CD4-positive, CD25-positive, alpha-beta regulatory T cell (primary cell): ENCODE results near the gene ORAI2. TPM values are rescaled to one million over a fixed set of nuclear protein-coding genes. Genes with fewer than 3 reads are reported as not detected.
"Not testable (repeated sequence)": the region's sequence is repeated elsewhere in the genome, so short reads cannot be mapped to it uniquely, and the experiment has no call there.

Experiments used
- ATAC-seq, 2 donors: fragments of 150-1000 bp; cut with Tn5 transposase; one replicate each; pipeline ENCODE4 v1.10.0; 2021; ENCODE audit warnings: low read depth in 2 of 2, moderate number of reproducible peaks in 2 of 2, moderate library complexity in 1 of 2
- DNase-seq, 3 donors: peaks; one replicate each; pipeline versions ENCODE4 v3.0.0 to v3.0.0-alpha.2; 2012 to 2022; ENCODE audit warnings: mixed read lengths in 1 of 3
- H3K27ac ChIP-seq: one replicate; pipeline ENCODE4 v1.7.0; 2013; ENCODE audit warnings: mild to moderate bottlenecking, low read length; ENCODE audit not compliant: insufficient read depth, poor library complexity, severe bottlenecking
- H3K27me3 ChIP-seq: one replicate; pipeline ENCODE4 v1.7.0; 2013; ENCODE audit warnings: low read length; ENCODE audit not compliant: control insufficient read depth, insufficient read depth
- H3K36me3 ChIP-seq: one replicate; pipeline ENCODE4 v1.7.0; 2013; ENCODE audit warnings: mild to moderate bottlenecking, low read length, moderate library complexity; ENCODE audit not compliant: control insufficient read depth, insufficient read depth
- H3K4me1 ChIP-seq: 2 replicates; pipeline ENCODE4 v1.7.0; 2013; ENCODE audit warnings: mild to moderate bottlenecking, low read length; ENCODE audit not compliant: insufficient read depth, control insufficient read depth, poor library complexity, severe bottlenecking
- H3K4me3 ChIP-seq: one replicate; pipeline ENCODE4 v1.7.0; 2013; ENCODE audit warnings: low read depth, mild to moderate bottlenecking, low read length, moderate library complexity
- H3K9me3 ChIP-seq, 2 experiments: 1 replicate in 1 of 2; 2 replicates in 1 of 2; pipeline ENCODE4 v1.7.0; 2013; ENCODE audit warnings: low read length in 2 of 2, mild to moderate bottlenecking in 1 of 2, moderate library complexity in 1 of 2; ENCODE audit not compliant: control insufficient read depth in 2 of 2
- H3K27ac Mint-ChIP-seq, 3 donors: one replicate each; pipeline ENCODE4 v1.8.0; 2020 to 2022; ENCODE audit warnings: mild to moderate bottlenecking in 3 of 3, mixed read lengths in 3 of 3, moderate library complexity in 2 of 3
- H3K27me3 Mint-ChIP-seq: one replicate; pipeline ENCODE4 v1.8.0; 2022; ENCODE audit warnings: mild to moderate bottlenecking, mixed read lengths
- H3K36me3 Mint-ChIP-seq: one replicate; pipeline ENCODE4 v1.8.0; 2020; ENCODE audit warnings: mixed read lengths
- H3K4me1 Mint-ChIP-seq, 4 donors: one replicate each; pipeline ENCODE4 v1.8.0; 2020 to 2022; ENCODE audit warnings: mixed read lengths in 4 of 4, mild to moderate bottlenecking in 1 of 4
- H3K4me3 Mint-ChIP-seq, 4 donors: one replicate each; pipeline ENCODE4 v1.8.0; 2020 to 2022; ENCODE audit warnings: mild to moderate bottlenecking in 4 of 4, mixed read lengths in 4 of 4, moderate library complexity in 3 of 4
- H3K9me3 Mint-ChIP-seq, 7 donors: one replicate each; pipeline ENCODE4 v1.8.0; 2020 to 2022; ENCODE audit warnings: mixed read lengths in 7 of 7, mild to moderate bottlenecking in 3 of 7, moderate library complexity in 2 of 7
- polyA plus RNA-seq, 4 donors: library from polyadenylated mRNA; unstranded; fragments of 300-500 nt; fragmentation: Illumina TruSeq; gene quantifications; one replicate each; pipeline ENCODE4 v1.2.3, GENCODE V29; 2021
- total RNA-seq: library from RNA; stranded (reverse); gene quantifications from one replicate; pipeline ENCODE4 v1.2.3, GENCODE V29; 2022

Gene ORAI2
- total and polyA plus RNA-seq, 5 donors from 2014 or later = 14.6 to 26.6 (median 17.1) TPM

DNA sequence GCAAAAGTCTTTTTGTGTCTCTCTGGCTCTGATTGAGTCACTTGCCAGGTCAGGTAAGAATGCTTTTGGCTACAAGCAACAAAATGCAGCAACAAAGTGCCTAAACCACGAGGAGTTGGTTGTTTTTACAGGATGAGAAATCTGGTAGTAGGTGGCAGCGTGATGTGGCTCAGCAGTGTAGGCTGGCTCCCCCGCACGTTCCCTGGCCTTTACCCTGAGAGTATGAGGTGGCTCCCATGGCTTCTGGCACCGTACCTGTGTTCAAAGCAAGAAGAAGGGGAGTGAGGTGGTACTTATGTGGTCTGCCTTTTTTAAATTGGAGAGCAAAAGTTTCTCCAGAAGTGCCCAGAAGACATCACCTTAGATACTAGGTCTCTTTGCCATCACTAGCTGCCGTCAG is 25.5 kb upstream of the ORAI2 start:
- H3K27me3 ChIP-seq = no peaks in the 10 kb centered on the region
- H3K4me1 ChIP-seq = no peaks in the 10 kb centered on the region
- DNase-seq (no peak), ATAC-seq (no peak)
- H3K27me3 Mint-ChIP-seq = no peaks in the 10 kb centered on the region
- H3K9me3 Mint-ChIP-seq = no peaks in the 10 kb centered on the region
- no peak overlapping the region for H3K4me3 ChIP-seq
- H3K4me3 Mint-ChIP-seq = no peak overlapping the region
- H3K27ac ChIP-seq = no peak overlapping the region
- H3K36me3 ChIP-seq = peaks cover 78% of the 10 kb centered on the region
- peaks cover 0 to 13% (median 9%) of the 10 kb centered on the region in 4 donors for H3K4me1 Mint-ChIP-seq
- H3K36me3 Mint-ChIP-seq = peaks cover 52% of the 10 kb centered on the region
- H3K27ac Mint-ChIP-seq = no peak overlapping the region
- peaks cover 0 to 3% of the 10 kb centered on the region in 2 experiments for H3K9me3 ChIP-seq

DNA sequence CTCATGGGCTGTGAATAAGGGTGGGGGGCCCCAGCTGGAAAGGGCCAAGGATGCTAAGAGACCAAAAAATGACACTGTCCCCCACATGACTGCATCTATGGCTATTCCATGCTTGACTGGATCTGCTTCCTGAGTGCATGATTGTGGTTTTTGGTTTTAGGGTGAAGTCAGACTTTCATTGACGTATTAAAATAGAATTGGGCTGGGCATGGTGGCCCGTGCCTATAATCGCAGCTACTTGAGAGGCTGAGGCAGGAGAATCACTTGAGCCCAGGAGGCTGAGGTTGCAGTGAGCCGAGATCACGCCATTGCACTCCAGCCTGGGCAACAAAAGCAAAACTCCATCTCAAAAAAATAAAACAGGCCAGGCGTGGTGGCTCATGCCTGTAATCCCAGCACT is 24.8 kb upstream of the ORAI2 start:
- H3K9me3 Mint-ChIP-seq, ATAC-seq, H3K9me3 ChIP-seq, H3K27me3 Mint-ChIP-seq, H3K27me3 ChIP-seq, H3K27ac ChIP-seq, H3K27ac Mint-ChIP-seq, DNase-seq, H3K4me1 ChIP-seq, H3K4me3 ChIP-seq, H3K4me3 Mint-ChIP-seq: not testable (repeated sequence)
- H3K36me3 Mint-ChIP-seq = peaks cover 47% of the 10 kb centered on the region
- H3K4me1 Mint-ChIP-seq = peaks cover 0 to 18% (median 10%) of the 10 kb centered on the region in 4 donors
- peaks cover 77% of the 10 kb centered on the region for H3K36me3 ChIP-seq

- Mint-ChIP-seq H3K9me3 (no peaks in the 10 kb centered on the region), H3K27me3 (no peaks in the 10 kb centered on the region), H3K4me3 (no peak overlapping the region), H3K27ac (no peak overlapping the region), H3K36me3 (peaks cover 40% of the 10 kb centered on the region), H3K4me1 (peaks cover 0 to 24% (median 12%) of the 10 kb centered on the region in 4 donors)
- DNase-seq (no peak), ATAC-seq (no peak)
- Histone ChIP-seq H3K4me3 (no peak overlapping the region), H3K27ac (no peak overlapping the region), H3K27me3 (no peaks in the 10 kb centered on the region), H3K4me1 (peaks cover under 1% of the 10 kb centered on the region), H3K36me3 (peaks cover 72% of the 10 kb centered on the region), H3K9me3 (peaks cover 0 to 3% of the 10 kb centered on the region in 2 experiments)
Measured at GRCh38 chr7:102409340-102409739, 24.0 kb upstream of the ORAI2 start.

- no peaks in the 10 kb centered on the region for H3K27me3 ChIP-seq
- no peak overlapping the region for H3K27ac ChIP-seq
- ATAC-seq = no peak
- peaks cover 0 to 25% (median 12%) of the 10 kb centered on the region in 4 donors for H3K4me1 Mint-ChIP-seq
- H3K4me3 Mint-ChIP-seq = no peak overlapping the region
- H3K9me3 ChIP-seq = peaks cover 0 to 3% of the 10 kb centered on the region in 2 experiments
- DNase-seq = no peak
- H3K4me1 ChIP-seq = peaks cover 8% of the 10 kb centered on the region
- peak overlapping the region in 1 of 3 donors; percentile 48 for H3K27ac Mint-ChIP-seq
- H3K9me3 Mint-ChIP-seq = no peaks in the 10 kb centered on the region
- peaks cover 69% of the 10 kb centered on the region for H3K36me3 ChIP-seq
- H3K36me3 Mint-ChIP-seq = peaks cover 38% of the 10 kb centered on the region
- H3K4me3 ChIP-seq = no peak overlapping the region
- H3K27me3 Mint-ChIP-seq = no peaks in the 10 kb centered on the region
Measured at GRCh38 chr7:102410123-102410522, 23.3 kb upstream of the ORAI2 start.

DNA sequence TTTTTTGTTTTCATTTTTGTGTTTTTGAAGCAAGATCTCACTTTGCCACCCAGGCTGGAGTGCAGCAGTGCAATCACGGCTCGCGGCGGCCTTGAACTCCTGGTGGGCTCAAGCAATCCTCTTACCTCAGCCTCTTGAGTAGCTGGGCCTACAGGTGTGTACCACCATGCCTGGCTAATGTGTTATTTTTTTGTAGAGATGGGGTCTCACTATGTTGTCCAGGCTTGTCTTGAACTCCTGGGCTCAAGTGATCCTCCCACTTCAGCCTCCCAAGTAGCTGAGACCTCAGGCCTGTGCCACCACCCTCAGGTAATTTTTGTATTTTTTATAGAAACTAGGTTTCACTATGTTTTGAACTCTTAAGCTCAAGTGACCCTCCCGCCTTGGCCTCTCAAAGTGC is 22.5 kb upstream of the ORAI2 start:
- H3K36me3 Mint-ChIP-seq = peaks cover 34% of the 10 kb centered on the region
- peaks cover 8 to 33% (median 19%) of the 10 kb centered on the region in 4 donors for H3K4me1 Mint-ChIP-seq

DNA sequence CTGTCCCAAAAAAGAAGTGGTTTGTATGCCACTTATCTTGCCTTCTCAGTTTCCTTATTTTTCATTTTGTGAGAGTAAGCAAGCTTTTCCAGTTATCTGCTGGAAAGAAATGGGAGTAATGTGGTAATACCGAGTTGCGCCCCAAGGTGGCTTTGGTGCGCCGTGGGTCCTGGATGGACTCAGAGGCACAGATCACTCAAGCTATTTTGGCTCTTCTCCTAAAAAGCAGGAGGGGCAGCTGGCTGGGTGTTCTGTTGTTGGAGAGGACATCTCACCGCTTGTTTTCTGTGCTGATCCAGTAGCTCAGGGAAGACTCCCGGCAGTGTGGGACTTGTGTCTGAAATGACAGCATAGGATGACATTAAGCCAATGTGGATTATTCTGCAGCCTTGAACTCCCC is 20.8 kb upstream of the ORAI2 start:
- peaks cover 0 to 2% (median 0%) of the 10 kb centered on the region in 7 donors for H3K9me3 Mint-ChIP-seq
- no peak for ATAC-seq
- H3K4me1 ChIP-seq = peaks cover 32% of the 10 kb centered on the region
- H3K27me3 Mint-ChIP-seq = no peaks in the 10 kb centered on the region
- no peak overlapping the region for H3K4me3 ChIP-seq
- peaks cover 45% of the 10 kb centered on the region for H3K36me3 ChIP-seq
- peaks cover 33% of the 10 kb centered on the region for H3K36me3 Mint-ChIP-seq
- H3K27ac ChIP-seq = no peak overlapping the region
- no peaks in the 10 kb centered on the region for H3K27me3 ChIP-seq
- H3K9me3 ChIP-seq = peaks cover 0 to 3% of the 10 kb centered on the region in 2 experiments
- no peak overlapping the region for H3K4me3 Mint-ChIP-seq
- peak; percentile 19 to 59 (median 42) for DNase-seq
- peaks cover 19 to 47% (median 33%) of the 10 kb centered on the region in 4 donors for H3K4me1 Mint-ChIP-seq
- H3K27ac Mint-ChIP-seq = peak overlapping the region in 2 of 3 donors; percentile 35 to 51

More for the DNA sequence above, 22.5 kb upstream of the ORAI2 start:
- peaks cover 62% of the 10 kb centered on the region for H3K36me3 ChIP-seq
- Mint-ChIP-seq H3K4me3 (peak overlapping the region in 1 of 4 donors; percentile 15), H3K9me3 (peaks cover 0 to 2% (median 0%) of the 10 kb centered on the region in 7 donors), H3K27ac (peak overlapping the region in 1 of 3 donors; percentile 48), H3K27me3 (no peaks in the 10 kb centered on the region)
- no peaks in the 10 kb centered on the region for H3K27me3 ChIP-seq
- no peak for DNase-seq
- H3K4me3 ChIP-seq = no peak overlapping the region
- no peak overlapping the region for H3K27ac ChIP-seq
- ATAC-seq = no peak
- peaks cover 0 to 3% of the 10 kb centered on the region in 2 experiments for H3K9me3 ChIP-seq
- peaks cover 15% of the 10 kb centered on the region for H3K4me1 ChIP-seq

- H3K27me3 ChIP-seq = no peaks in the 10 kb centered on the region
- peaks cover 0 to 3% of the 10 kb centered on the region in 2 experiments for H3K9me3 ChIP-seq
- no peak overlapping the region for H3K4me3 ChIP-seq
- H3K36me3 ChIP-seq = peaks cover 40% of the 10 kb centered on the region
- H3K9me3 Mint-ChIP-seq = peaks cover 0 to 2% (median 0%) of the 10 kb centered on the region in 7 donors
- H3K4me1 Mint-ChIP-seq = peaks cover 19 to 47% (median 35%) of the 10 kb centered on the region in 4 donors
- no peaks in the 10 kb centered on the region for H3K27me3 Mint-ChIP-seq
- H3K4me1 ChIP-seq = peaks cover 35% of the 10 kb centered on the region
- H3K4me3 Mint-ChIP-seq = no peak overlapping the region
- DNase-seq = no peak
- peaks cover 27% of the 10 kb centered on the region for H3K36me3 Mint-ChIP-seq
- H3K27ac Mint-ChIP-seq = peak overlapping the region in 2 of 3 donors; percentile 35 to 51
- H3K27ac ChIP-seq = peak overlapping the region; percentile 1
- no peak for ATAC-seq
Measured at GRCh38 chr7:102413091-102413490, 20.3 kb upstream of the ORAI2 start.

GRCh38 chr7:102413611-102414010 is 19.8 kb upstream of the ORAI2 start:
- Mint-ChIP-seq H3K4me3 (no peak overlapping the region), H3K27ac (peak overlapping the region; percentile 35 to 81 (median 53)), H3K27me3 (no peaks in the 10 kb centered on the region), H3K36me3 (peaks cover 25% of the 10 kb centered on the region), H3K9me3 (peaks cover 0 to 2% (median 0%) of the 10 kb centered on the region in 7 donors), H3K4me1 (peaks cover 19 to 52% (median 39%) of the 10 kb centered on the region in 4 donors)
- no peak for DNase-seq
- Histone ChIP-seq H3K36me3 (peaks cover 35% of the 10 kb centered on the region), H3K27ac (peak overlapping the region; percentile 1), H3K9me3 (peaks cover 0 to 3% of the 10 kb centered on the region in 2 experiments), H3K4me1 (peaks cover 40% of the 10 kb centered on the region), H3K4me3 (no peak overlapping the region), H3K27me3 (no peaks in the 10 kb centered on the region)
- ATAC-seq = no peak
